Measurements from ENCODE around the gene CEACAM4.

The CEACAM4 gene

DNA sequence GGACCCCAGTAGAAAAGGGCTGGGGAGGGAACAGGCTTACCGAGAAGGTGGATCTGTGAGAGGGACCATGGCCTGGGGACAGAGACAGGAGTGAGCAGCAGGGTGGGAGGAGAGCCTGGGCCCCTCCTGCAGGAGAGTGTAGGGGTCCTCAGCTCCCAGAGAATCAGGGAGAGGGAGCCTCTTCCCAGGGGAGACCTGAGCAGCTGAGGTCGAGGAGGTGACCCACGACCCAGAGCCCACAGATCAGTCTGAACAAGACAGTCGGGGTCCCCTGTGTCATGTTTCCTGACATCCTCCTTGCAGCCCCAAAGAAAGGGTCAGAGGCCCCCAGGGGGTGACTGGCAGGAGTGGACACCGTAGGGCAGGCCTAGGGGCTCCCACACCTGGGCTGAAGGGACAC, 6.7 kb downstream of the CEACAM4 start:
- Histone ChIP-seq H2AFZ (ENCODE audit: low read depth, low read length) (no peak overlapping the region), H2AK5ac (ENCODE audit: low read length, severe bottlenecking) (no peak overlapping the region), H4K8ac (ENCODE audit: low read length) (no peak overlapping the region), H3K36me3 (ENCODE audit: control insufficient read depth in 1 of 2, insufficient read depth in 2 of 2, low read depth in 1 of 2, low read length in 2 of 2) (no peaks in the 10 kb centered on the region), H2BK15ac (ENCODE audit: low read depth, poor library complexity, severe bottlenecking) (no peak overlapping the region), H3K4me1 (ENCODE audit: control insufficient read depth, insufficient read depth, low read depth, low read length) (no peaks in the 10 kb centered on the region), H3K4ac (ENCODE audit: low read depth in 1 of 2, low read length in 2 of 2) (no peak overlapping the region), H3K27ac (ENCODE audit: low read length, poor library complexity, severe bottlenecking) (no peak overlapping the region), H2BK5ac (ENCODE audit: low read depth, low read length, poor library complexity, severe bottlenecking) (no peak overlapping the region), H3K23ac (ENCODE audit: low read length in 2 of 2) (no peak overlapping the region), H3K79me1 (replicated peaks; ENCODE audit: low read length, poor library complexity, severe bottlenecking) (no peaks in the 10 kb centered on the region), H3K4me3 (ENCODE audit: insufficient read depth in 1 of 2, low read depth in 1 of 2, low read length in 2 of 2) (no peak overlapping the region), H3K14ac (ENCODE audit: low read length in 2 of 2) (no peak overlapping the region), H2BK120ac (ENCODE audit: low read depth, low read length) (no peak overlapping the region), H2BK12ac (ENCODE audit: low read length in 2 of 2) (no peak overlapping the region), H3K27me3 (ENCODE audit: control insufficient read depth in 1 of 2, insufficient read depth in 1 of 2, low read length in 2 of 2) (peaks cover 1 to 24% of the 10 kb centered on the region in 2 experiments), H3K18ac (ENCODE audit: low read depth in 1 of 2, low read length in 2 of 2) (no peak overlapping the region), H3K9me3 (ENCODE audit: control insufficient read depth, low read length) (no peaks in the 10 kb centered on the region), H4K91ac (ENCODE audit: low read length) (no peak overlapping the region), H3K9ac (ENCODE audit: low read length) (no peak overlapping the region), H3K4me2 (ENCODE audit: low read length, poor library complexity, severe bottlenecking) (no peak overlapping the region)
- no peak for DNase-seq
- WGBS: 64% methylated on average over 5 of the region's 5 CpGs

DNA sequence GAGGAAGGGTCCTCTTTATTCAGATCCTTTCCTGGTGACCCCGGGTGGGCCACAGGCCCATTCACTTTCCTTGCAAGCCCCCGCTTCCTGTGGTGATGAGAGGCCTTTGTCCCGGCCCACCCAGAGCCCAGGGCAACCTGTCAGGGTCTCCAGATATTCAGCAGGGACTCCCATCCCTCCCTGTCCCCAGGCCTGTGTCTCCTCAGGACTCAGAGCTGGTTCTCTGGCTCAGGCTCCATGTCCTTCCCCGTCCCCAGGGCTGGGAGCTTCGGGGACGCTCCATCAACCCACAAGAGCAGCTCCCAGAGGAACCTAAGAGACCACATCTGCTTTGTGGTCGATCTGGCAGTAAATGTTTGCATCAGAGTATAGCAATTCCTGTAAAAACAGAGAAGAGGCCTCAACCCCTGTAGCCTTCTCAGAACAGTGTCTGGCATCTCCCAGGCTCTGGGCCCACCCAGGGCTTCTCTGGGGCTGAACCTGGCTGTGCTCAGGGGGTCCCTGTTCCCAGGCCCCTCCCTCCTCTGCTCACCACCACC, 7.8 kb downstream of the CEACAM4 start:
- H3K36me3 ChIP-seq (ENCODE audit: control insufficient read depth in 1 of 2, insufficient read depth in 2 of 2, low read depth in 1 of 2, low read length in 2 of 2): no peaks in the 10 kb centered on the region
- no peak overlapping the region for H2BK15ac ChIP-seq (ENCODE audit: low read depth, poor library complexity, severe bottlenecking)
- H3K23ac ChIP-seq (ENCODE audit: low read length in 2 of 2): no peak overlapping the region
- no peak overlapping the region for H3K4ac ChIP-seq (ENCODE audit: low read depth in 1 of 2, low read length in 2 of 2)
- no peak overlapping the region for H3K27ac ChIP-seq (ENCODE audit: low read length, poor library complexity, severe bottlenecking)
- no peak overlapping the region for H2AFZ ChIP-seq (ENCODE audit: low read depth, low read length)
- H3K4me1 ChIP-seq (ENCODE audit: control insufficient read depth, insufficient read depth, low read depth, low read length): no peaks in the 10 kb centered on the region
- peaks cover 0 to 14% of the 10 kb centered on the region in 2 experiments for H3K27me3 ChIP-seq (ENCODE audit: control insufficient read depth in 1 of 2, insufficient read depth in 1 of 2, low read length in 2 of 2)
- H4K91ac ChIP-seq (ENCODE audit: low read length): no peak overlapping the region
- H3K9me3 ChIP-seq (ENCODE audit: control insufficient read depth, low read length): no peaks in the 10 kb centered on the region
- no peak overlapping the region for H3K9ac ChIP-seq (ENCODE audit: low read length)
- no peak overlapping the region for H2AK5ac ChIP-seq (ENCODE audit: low read length, severe bottlenecking)
- WGBS: 34% methylated on average over 6 of the region's 7 CpGs
- no peak overlapping the region for H3K4me2 ChIP-seq (ENCODE audit: low read length, poor library complexity, severe bottlenecking)
- no peak overlapping the region for H4K8ac ChIP-seq (ENCODE audit: low read length)
- no peak overlapping the region for H2BK120ac ChIP-seq (ENCODE audit: low read depth, low read length)
- DNase-seq: no peak
- no peak overlapping the region for H3K14ac ChIP-seq (ENCODE audit: low read length in 2 of 2)
- no peak overlapping the region for H3K4me3 ChIP-seq (ENCODE audit: insufficient read depth in 1 of 2, low read depth in 1 of 2, low read length in 2 of 2)
- no peak overlapping the region for H3K18ac ChIP-seq (ENCODE audit: low read depth in 1 of 2, low read length in 2 of 2)
- H3K79me1 ChIP-seq (replicated peaks; ENCODE audit: low read length, poor library complexity, severe bottlenecking): no peaks in the 10 kb centered on the region
- no peak overlapping the region for H2BK12ac ChIP-seq (ENCODE audit: low read length in 2 of 2)
- H2BK5ac ChIP-seq (ENCODE audit: low read depth, low read length, poor library complexity, severe bottlenecking): no peak overlapping the region

DNA sequence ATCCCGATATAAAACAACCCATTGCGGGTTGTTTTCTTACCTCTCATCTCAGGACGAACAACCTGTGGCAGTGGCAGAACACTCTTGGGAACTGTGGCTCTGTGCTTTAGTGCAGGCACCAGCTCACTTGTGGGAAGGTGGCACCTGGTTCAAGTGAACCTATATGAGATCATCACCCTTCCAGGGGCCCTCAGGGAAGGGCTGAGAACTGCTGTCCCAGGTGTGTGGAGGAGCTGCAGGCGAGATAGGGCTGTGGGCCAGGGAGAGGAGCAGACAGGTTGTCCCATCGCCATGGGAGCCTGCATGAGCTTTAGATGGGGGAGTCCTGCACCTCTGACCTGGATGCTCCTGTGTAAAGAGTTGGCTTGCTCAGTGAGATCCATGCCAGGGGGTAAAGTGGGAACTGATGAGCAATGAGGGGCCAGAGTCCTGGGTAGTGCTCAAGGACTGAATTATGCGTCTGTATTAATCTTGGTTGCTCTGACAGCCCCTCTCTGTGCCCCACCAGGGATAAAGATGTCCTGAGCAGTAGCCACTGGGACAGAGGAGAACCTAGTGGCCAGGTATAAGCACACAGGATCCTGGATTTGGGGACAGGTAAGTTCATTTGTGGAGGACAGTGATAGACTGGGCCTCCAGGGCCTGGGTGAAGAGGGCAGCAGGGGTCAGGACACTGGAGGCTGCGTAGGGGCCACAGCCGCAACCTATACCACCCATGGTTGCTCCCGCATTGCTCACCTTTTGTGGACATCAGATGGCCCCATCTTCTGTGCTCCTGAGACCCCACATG, 8.7 kb downstream of the CEACAM4 start:
- no peak overlapping the region for H2AFZ ChIP-seq (ENCODE audit: low read depth, low read length)
- H3K14ac ChIP-seq (ENCODE audit: low read length in 2 of 2): no peak overlapping the region
- no peak overlapping the region for H3K18ac ChIP-seq (ENCODE audit: low read depth in 1 of 2, low read length in 2 of 2)
- no peaks in the 10 kb centered on the region for H3K9me3 ChIP-seq (ENCODE audit: control insufficient read depth, low read length)
- H3K36me3 ChIP-seq (ENCODE audit: control insufficient read depth in 1 of 2, insufficient read depth in 2 of 2, low read depth in 1 of 2, low read length in 2 of 2): no peaks in the 10 kb centered on the region
- H2BK5ac ChIP-seq (ENCODE audit: low read depth, low read length, poor library complexity, severe bottlenecking): no peak overlapping the region
- no peak overlapping the region for H4K91ac ChIP-seq (ENCODE audit: low read length)
- no peak overlapping the region for H3K4me2 ChIP-seq (ENCODE audit: low read length, poor library complexity, severe bottlenecking)
- no peak overlapping the region for H3K4me3 ChIP-seq (ENCODE audit: insufficient read depth in 1 of 2, low read depth in 1 of 2, low read length in 2 of 2)
- no peak overlapping the region for H2AK5ac ChIP-seq (ENCODE audit: low read length, severe bottlenecking)
- no peak for DNase-seq
- no peaks in the 10 kb centered on the region for H3K4me1 ChIP-seq (ENCODE audit: control insufficient read depth, insufficient read depth, low read depth, low read length)
- no peak overlapping the region for H2BK120ac ChIP-seq (ENCODE audit: low read depth, low read length)
- H3K23ac ChIP-seq (ENCODE audit: low read length in 2 of 2): no peak overlapping the region
- no peak overlapping the region for H2BK15ac ChIP-seq (ENCODE audit: low read depth, poor library complexity, severe bottlenecking)
- no peak overlapping the region for H2BK12ac ChIP-seq (ENCODE audit: low read length in 2 of 2)
- H3K9ac ChIP-seq (ENCODE audit: low read length): no peak overlapping the region
- H4K8ac ChIP-seq (ENCODE audit: low read length): no peak overlapping the region
- peaks cover 0 to 12% of the 10 kb centered on the region in 2 experiments for H3K27me3 ChIP-seq (ENCODE audit: control insufficient read depth in 1 of 2, insufficient read depth in 1 of 2, low read length in 2 of 2)
- no peaks in the 10 kb centered on the region for H3K79me1 ChIP-seq (replicated peaks; ENCODE audit: low read length, poor library complexity, severe bottlenecking)
- 41% methylated on average over 9 of the region's 9 CpGs for WGBS
- no peak overlapping the region for H3K4ac ChIP-seq (ENCODE audit: low read depth in 1 of 2, low read length in 2 of 2)
- no peak overlapping the region for H3K27ac ChIP-seq (ENCODE audit: low read length, poor library complexity, severe bottlenecking)

DNA sequence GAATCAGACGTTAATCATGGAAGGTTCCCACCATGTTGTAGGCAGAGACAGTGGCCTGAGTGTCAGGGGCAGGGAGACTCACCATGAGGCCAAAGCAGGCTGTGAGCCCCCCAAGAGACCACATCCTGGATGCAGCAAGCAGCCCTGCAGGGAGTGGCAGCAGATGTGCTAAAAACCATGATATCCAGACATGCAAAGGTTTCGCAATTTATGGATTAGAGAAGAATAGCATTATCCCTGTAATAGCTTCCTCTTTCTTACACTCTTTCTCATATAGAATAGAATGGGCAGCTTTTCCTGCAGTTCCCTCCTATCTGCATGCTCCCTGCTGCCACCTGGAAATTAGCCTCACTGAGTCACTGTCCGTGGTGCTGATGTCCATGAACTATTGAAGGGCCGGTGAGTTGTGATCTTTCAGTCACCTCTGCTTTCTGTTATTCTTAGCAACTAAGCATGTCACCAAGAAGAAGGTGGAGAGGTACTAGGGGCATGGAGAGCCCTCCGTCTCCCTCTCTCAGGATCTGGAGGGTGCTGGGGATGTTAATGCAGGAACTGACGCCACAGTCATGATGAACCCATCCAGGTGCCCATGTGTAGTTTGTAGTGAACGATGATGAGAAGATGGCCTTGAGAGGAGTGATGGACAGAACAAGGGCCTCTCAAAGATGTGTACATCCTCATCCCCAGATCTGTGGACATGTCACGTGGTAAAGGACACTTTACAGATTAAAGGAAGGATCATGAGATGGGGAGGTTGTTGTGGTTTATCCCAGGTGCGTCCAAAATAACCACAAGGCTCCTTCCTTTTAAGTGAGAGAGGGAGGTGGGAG, 9.9 kb downstream of the CEACAM4 start:
- H3K4ac ChIP-seq (ENCODE audit: low read depth in 1 of 2, low read length in 2 of 2): no peak overlapping the region
- H2AK5ac ChIP-seq (ENCODE audit: low read length, severe bottlenecking): no peak overlapping the region
- no peak overlapping the region for H3K4me3 ChIP-seq (ENCODE audit: insufficient read depth in 1 of 2, low read depth in 1 of 2, low read length in 2 of 2)
- no peaks in the 10 kb centered on the region for H3K4me1 ChIP-seq (ENCODE audit: control insufficient read depth, insufficient read depth, low read depth, low read length)
- H4K8ac ChIP-seq (ENCODE audit: low read length): no peak overlapping the region
- no peaks in the 10 kb centered on the region for H3K36me3 ChIP-seq (ENCODE audit: control insufficient read depth in 1 of 2, insufficient read depth in 2 of 2, low read depth in 1 of 2, low read length in 2 of 2)
- no peak overlapping the region for H2BK5ac ChIP-seq (ENCODE audit: low read depth, low read length, poor library complexity, severe bottlenecking)
- no peak overlapping the region for H3K4me2 ChIP-seq (ENCODE audit: low read length, poor library complexity, severe bottlenecking)
- WGBS: 73% methylated on average over 9 of the region's 9 CpGs
- no peak overlapping the region for H2BK15ac ChIP-seq (ENCODE audit: low read depth, poor library complexity, severe bottlenecking)
- H3K14ac ChIP-seq (ENCODE audit: low read length in 2 of 2): no peak overlapping the region
- peaks cover 0 to 11% of the 10 kb centered on the region in 2 experiments for H3K27me3 ChIP-seq (ENCODE audit: control insufficient read depth in 1 of 2, insufficient read depth in 1 of 2, low read length in 2 of 2)
- H2BK12ac ChIP-seq (ENCODE audit: low read length in 2 of 2): no peak overlapping the region
- no peaks in the 10 kb centered on the region for H3K79me1 ChIP-seq (replicated peaks; ENCODE audit: low read length, poor library complexity, severe bottlenecking)
- no peaks in the 10 kb centered on the region for H3K9me3 ChIP-seq (ENCODE audit: control insufficient read depth, low read length)
- no peak overlapping the region for H2AFZ ChIP-seq (ENCODE audit: low read depth, low read length)
- no peak overlapping the region for H2BK120ac ChIP-seq (ENCODE audit: low read depth, low read length)
- no peak overlapping the region for H3K23ac ChIP-seq (ENCODE audit: low read length in 2 of 2)
- H3K9ac ChIP-seq (ENCODE audit: low read length): no peak overlapping the region
- no peak overlapping the region for H3K27ac ChIP-seq (ENCODE audit: low read length, poor library complexity, severe bottlenecking)
- DNase-seq: peak; percentile 0
- H4K91ac ChIP-seq (ENCODE audit: low read length): no peak overlapping the region
- H3K18ac ChIP-seq (ENCODE audit: low read depth in 1 of 2, low read length in 2 of 2): no peak overlapping the region
